DMS153 (cell line): Measurements from ENCODE around the gene HTRA3.
"Not testable (repeated sequence)": the region's sequence is repeated elsewhere in the genome, so short reads cannot be mapped to it uniquely, and the experiment has no call there.

Experiments
- DNase-seq: peaks from one replicate; lab custom pipeline; 2025; lab: John Stamatoyannopoulos, UW

HTRA3 gene

DNA sequence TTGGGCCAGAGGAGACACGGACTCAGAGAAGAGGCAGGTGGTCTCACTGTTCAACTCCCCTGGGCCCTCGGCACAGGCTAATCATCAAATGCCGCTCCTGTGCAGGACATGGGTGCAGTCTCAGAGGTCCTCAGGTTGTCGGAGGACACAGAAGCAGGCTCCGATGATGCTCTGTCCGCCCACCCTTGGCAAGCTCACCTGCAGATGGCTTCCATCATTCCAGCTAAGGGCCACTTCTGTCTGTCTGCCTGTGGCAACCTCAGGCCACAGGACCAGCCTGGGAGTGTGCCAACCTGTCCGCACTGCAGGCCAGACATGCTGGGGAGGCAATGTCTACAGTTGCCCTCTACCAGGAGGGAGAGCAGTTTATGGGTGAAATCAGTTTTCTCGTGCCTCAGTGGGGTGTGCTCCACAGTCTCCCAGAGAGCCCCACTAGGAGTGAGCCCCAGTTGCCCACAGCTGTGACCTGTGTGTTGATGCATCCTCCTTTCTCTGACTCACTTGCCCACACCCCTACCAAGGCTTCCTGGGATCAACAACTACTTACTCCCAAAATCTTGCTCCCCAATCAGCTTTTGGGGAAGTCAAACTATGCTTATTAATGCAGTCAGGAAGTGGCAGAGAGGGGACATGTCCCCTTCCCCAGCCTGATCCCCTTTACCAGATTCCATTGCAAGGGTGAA, 55.9 kb downstream of the HTRA3 start:
- no peak for DNase-seq

DNA sequence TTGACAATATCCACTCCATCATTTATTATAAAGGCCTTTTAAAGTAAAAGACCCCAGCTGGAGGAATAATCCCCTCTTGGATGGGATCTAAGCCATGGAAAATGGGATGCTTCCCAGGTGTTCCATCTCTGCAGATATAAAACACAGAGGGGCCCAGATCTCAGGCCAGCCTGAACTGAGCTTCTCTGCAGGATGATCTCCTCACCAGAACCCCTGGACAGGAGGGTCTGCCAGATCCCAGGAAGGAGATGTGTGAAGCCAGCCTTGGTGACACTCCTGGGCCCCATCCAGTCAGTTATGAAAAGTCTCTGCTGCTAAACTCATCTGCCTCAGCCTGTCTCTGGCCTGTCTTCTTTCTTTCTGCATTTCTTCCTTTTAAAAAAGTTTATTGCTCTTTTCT, 56.7 kb downstream of the HTRA3 start:
- no peak for DNase-seq

DNA sequence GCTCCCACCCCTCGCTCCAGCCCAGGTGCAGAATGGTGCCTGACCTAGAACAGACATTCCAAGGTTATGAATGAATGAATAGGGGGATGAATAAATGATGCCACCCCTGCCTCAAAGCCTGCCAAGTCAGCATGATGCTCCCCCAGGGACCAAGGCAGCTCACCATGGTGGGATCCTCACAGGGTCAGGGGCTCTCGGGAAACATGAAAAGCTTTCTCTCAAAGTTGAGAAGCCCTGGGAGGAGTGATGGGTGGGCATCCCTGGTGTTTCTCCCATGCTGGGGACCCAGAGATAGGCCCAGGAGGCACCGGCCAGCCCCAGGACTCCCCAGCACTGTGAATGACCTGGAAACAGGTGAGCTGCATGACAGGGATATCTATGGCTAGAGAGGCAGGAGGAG, 58.9 kb downstream of the HTRA3 start:
- DNase-seq, result no peak

DNA sequence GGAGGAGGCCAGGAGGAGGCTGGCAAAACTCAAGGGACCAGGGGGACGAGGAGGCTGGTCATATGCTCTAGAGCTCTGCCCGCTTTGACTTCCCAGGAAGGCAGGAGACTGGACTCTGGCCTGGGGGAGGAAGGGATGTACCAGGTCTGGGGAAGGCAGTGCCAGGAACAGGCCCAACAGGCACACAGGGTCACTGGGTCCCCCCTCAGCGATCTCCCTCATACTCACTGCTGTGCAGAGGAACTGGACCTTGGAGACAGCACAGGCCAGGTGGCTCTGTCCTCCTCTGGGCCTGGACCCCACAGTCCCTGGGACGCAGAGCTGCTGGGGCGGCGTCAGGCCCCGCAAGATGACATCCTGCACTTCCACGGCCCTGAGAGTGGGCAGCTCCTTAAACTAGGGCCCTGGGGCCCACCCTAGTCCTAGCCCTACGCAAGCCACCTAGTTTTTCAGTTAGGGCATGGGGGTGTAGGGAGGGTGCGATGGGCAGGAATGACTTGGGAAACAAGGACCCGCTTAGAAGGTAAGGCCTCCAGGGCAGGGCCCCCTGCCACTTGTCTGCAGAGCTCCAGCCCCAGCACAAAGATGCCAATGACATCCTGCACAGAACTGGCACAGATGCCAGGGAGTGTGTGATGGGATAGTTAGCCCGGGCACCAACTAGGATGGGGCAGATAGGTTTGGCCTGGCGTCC, 59.5 kb downstream of the HTRA3 start:
- DNase-seq, result no peak

DNA sequence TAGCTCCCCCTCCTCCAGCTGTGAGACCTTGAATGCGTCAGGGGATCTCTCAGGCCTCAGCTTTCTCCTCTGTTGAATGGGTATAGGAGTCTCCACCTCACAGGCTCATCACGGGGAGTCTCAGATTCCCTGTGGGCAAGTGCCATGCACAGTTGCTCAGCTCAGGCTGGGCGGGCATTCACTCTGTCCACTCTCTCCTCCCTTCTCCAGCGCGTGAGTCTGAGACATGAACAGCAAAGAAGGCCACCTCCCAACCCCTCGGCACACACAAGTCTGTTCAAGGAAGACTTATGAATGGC, 60.0 kb downstream of the HTRA3 start:
- DNase-seq, result no peak

DNA sequence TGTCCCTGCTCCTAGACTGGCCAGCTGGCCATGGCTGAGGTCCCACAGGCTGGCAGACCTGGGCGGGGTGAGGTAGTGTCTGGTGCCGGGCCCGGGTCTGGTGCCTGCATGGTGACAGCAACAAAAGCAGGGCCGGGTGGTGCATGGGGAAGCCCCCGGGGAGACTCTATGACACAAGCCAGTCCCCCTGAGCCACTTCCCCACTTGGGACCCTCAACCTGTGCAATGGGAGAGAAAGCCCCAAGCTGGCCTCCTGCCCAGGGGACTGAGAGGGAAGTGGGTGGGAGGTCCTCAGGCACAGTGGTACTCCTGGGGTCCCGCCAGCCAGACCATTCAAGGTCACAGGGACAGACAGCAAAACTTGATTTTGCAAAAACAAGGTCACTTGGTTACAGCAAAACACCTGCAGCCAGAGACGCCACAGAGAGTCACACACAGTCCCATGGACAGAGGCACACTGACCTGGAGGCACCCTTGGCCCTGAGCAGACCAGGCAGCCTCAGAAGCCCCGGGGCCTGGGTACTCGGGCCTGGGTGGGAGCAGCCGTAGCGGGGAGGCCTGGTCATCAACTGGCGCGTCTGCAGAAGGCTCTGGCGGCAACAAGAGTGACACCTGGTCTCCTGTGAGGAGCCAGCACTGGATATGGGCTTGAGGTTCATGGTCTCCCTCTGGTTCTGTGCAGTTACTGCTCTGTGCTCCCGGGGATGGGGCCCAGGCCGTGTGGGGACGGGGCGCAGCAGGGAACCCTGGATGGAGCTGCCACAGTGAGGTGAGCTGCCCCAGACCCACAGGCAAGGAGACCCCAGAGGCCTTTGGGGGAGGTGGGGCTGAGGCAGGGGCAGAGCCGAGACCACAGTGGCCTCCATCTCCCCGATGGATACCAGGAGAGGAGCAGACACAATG, 60.6 kb downstream of the HTRA3 start:
- DNase-seq, result no peak

DNA sequence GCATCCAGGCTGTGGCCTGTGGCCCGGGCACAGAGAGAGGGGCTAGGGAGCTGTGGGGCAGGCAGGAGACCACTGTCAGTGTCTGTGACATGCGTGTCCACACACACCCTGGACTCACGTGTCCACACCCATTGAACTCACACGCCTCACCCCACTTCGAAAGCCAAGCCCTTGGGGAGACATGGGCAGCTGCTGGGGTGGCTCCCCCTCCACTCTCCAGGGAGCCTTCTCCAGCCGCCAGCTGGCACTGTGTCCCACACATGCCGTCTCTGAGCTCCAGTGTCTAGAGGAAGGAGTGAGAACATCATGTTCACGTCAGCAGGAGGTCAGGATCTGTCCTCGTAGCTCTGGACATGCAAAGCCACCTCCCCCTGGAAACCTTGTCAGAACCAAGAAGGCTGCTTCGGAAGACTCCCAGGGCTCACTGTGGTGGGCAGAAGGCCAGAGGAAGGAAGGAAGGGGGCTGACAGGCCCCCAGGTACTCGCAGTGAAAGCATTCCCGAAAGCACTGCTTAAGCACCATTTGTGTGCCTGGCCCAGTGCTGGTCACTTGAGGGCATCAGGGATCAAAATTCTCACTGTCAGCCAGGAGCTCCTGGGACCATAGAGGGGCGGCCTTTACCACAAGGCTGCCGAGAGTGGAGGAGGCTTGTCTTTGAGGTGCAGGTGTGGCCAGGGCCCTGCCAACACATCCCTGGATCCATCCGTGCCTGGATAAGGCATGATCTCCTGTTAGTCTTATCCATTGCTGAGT, 61.4 kb downstream of the HTRA3 start:
- DNase-seq, result no peak

DNA sequence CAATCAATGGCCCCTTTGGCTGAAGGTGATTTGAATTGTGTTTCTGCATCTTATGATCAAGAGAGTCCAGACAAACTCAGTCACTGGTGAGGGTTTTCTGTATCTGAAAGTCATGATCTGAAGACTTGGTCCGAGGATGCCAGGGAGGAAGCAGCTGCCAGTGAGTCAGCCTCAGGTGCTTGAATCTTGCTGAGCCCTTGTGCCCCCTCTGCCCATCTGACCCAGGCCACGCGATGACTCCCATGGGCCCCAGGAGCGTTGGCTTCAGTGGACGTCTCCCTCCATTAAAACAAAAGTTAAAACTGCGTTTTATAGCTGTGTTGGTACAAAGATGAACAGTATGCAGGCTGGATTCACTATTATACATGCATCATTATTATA, 62.0 kb downstream of the HTRA3 start:
- no peak for DNase-seq

DNA sequence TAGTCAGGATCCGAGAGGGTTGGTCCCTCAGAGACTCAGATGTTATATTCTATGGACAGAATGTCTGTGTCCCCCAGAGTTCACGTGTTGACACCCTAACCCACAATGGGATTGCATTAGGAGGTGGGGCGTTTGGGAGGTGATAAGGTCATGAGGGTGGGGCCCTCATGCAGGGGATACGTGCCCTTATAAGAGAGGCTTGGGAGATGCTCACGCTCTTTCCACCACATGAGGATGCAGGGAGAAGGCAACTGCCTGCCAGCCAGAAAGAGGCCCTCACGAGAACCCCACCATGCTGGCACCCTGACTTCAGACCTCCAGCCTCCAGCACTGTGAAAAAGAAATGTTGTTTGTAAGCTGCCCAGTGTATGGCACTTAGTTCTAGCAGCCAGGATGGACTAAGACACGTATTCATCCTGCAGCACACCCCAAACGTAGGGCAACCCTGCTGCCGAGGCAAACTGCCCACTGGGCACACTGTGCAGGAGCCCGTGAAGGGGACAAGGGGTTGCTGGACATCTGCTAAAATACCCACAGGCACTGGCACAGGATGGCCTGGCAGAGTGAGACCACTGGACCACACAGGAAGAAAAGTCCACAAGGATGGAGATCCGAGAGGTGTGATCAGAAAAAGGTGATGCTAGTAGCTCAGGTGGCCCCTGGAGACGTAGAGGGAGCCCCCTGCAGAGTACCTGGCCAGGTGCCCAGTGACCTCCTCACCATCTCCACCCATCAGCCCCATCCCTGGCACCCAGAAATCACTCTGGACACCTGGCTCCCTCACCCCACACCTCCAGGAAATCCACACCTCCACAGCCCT, 62.7 kb downstream of the HTRA3 start:
- no peak for DNase-seq

DNA sequence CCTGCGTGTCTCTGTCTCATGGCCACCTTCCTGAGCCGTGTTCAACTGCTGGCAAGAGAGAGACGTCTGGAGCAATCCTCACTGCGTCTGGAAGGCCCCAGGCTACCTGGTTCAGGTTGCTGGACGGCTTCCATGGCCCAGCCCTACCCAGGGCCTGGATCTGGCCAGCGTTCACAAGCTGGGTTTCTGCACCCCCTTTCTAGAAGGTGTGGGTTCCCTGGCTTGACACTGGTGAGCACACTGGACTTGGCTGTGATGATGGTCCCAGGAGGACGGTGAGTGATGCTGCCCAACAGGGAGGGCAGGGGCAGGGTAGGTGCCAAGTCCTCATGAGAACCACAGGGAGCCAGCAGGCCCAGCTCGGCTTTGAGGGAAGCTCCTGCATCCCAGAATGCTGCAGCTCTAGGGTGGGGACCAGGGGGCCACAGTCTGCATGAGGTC, 63.4 kb downstream of the HTRA3 start:
- DNase-seq, result no peak

DNA sequence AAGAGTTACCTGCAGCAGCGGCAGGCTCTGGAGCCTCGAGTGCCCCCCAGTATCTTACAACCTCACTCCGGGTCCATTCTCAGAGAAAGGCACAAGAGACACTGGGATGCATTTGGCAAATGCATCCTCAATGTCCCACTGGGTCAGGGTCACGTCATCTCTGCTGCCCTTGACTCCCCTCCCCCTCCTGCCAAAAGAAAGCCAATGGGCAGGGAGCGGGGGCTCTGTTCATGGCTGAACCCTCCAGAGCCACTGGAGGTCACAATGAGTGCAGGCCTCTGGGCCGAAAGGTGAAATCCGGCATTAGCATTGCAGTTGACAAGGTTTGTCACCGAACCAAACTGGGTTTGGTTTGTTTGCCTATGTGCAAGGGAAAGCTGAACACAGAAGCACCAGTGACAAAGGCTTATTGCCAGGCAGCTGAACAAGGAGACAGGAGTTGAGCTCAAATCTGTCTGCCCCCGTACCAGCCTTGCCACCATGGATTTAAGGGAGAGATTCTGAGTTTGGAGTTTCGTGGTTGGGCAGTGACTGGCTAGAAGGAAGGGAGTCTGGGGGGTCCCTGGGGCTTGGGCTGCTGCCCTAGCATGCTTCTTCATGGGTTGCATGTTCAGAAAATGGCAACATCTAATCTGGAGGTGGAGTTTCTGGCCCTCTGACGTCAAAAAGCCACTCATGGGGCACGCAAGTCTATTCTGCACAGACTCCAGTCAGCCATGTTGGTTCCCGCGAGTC, 64.3 kb downstream of the HTRA3 start:
- no peak for DNase-seq

DNA sequence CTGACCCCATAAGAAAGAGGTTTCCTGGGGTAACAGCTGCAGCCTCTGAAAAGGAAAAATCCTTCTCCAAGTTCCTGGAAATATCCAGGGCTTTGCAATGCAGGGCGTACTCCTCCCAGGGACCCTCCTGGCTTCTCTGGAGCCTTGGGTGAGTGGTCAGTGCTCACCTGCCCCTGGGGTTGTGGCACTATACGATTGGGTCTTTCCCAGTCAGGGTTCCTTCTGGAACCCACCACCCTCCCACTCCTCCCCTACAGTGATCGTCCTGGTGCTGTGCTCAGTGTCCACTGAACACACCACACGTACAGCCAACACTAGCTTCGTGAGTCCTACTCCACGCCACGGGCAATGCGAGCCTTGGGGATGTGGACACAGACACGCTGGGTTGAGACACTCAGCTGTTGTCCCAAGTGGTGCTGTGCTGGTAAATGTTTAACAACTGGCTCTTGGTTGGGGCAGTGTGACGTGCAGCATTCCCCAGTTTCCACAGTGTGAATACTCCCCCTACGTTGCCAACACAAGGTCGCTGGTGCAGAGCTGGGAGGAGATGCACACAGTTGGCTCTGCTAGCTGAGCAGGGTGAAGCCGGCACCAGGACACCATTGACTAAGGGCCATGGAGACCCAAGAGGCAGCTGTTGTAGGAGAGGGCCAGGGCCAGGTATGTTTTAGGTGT, 65.4 kb downstream of the HTRA3 start:
- DNase-seq, result no peak

DNA sequence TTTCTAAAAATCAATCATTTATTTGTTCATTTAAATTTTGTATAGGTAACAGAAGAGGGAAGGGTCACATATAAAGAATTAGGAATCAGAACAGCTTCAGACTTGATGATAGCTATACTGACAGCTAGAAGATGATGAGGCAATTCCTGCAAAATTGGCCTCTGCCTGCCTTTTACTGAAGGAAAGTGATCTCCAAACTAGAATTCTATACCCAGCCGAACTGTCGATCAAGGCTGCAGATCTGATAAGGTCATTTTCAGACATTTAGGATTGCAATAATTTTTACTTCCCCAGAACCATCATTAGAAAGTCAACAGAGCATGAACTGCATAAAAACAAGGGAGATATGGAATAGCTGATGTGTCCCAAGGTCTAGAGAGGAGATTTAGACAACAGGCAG, 66.3 kb downstream of the HTRA3 start:
- no peak for DNase-seq

DNA sequence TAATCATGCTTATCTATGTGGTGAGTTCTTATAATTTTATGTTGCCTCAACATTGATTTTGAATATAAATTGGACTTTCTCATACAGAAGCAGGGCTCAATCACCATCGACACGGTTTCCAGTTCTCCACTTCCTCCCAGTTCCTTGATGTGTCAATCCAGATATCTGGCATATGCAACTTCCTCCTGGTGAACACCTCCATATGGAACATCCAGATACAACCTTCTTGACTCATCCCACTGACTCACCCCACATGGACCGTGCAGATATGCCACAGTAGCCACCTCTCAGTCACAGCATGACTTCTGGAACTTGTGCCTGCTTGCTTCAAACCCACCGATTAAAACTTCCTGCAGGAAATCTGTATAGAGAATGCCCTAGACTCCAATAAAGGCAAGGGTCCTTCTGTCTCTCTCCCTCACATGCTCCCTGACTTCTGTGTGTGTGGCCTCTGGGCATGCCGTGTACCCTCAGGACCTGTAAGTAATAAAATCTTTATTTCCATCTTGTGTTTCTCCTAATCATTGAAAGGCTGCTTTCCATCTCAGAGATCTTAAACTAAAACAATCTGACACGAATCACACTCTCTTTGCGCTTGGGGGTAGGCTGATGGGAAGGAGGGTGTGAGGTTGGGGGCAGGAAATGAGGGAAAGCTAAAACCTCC, 67.0 kb downstream of the HTRA3 start:
- DNase-seq, result no peak

DNA sequence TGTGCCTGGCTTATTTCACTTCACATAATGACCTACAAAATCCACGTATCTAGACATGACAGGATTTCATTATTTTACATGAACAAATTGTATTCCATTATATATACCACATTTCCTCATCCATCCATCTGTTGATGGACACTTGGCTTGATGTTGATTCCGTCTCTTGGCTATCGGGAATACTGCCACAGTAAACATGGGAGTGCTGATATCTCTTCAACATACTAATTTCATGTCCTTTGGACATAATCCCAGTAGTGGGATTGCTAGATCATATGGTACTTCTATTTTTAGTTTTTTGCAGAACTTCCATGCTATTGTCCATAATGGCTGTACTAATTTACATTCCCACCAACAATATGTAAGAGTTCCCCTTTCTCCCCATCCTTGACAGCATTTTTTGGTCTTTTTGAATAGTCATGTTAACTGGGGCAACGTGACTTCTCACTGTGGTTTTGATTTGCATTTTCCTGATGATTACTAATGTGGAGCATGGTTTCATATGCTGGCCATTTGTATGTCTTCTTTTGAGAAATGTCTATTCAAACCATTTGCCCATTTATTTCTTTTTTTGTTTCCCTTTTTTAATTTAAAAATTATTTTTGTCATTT, 68.9 kb downstream of the HTRA3 start:
- no peak for DNase-seq

DNA sequence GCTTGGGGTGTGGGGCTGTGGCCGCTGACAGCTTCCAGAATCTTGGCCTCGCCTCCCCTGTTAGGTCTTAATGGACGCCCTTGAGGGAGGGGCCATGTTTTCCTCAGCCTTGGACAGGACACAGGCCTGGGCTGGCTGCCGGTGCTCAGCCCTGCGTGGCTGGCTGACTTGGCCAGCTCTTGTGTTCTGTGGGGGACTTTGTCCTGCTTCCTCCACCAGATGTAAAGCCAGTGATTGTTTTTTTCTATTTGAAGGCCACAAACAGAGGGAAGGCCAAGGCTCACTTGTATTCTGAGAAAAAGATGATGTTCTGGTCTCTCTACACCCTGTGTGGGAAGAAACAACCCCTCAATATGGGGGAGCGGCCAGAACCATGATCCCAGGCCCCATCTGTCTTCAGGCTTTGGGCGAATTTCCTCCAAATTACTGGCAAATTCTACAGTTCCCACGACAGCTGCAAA, 71.3 kb downstream of the HTRA3 start:
- DNase-seq, result no peak

DNA sequence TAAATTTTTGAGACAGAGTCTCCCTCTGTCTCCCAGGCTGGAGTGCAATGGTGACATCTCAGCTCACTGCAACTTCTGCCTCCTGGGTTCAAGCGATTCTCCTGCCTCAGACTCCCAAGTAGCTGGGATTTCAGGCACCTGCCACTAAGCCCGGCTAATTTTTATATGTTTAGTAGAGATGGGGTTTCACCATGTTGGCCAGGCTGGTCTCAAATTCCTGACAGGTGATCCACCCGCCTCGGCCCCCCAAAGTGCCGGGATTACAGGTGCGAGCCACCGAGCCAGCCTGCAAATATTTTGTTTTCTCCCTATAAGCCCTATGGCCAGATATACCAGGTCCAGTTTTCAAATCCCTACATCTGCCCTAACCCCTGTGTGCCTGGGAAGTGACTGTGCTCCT, 71.7 kb downstream of the HTRA3 start:
- not testable (repeated sequence) for DNase-seq

DNA sequence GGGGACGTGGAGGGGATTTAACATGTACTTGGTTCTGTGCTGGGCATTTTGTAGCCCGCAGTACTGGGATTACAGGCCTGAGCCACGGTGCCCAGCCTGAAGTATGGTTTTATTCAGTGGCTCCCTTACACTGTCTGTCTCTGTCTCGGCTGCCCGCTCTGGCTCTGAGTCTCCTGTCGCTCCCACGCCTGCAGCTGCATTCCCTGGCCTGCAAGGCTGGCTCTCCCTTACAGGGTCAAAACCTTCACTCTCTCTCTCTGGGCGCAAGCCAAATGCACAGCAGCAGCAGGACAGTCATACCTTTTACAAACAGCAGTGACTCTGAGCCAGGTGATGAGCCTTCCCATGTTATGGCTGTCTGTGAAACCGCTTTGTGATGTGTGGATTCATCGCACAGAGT, 72.1 kb downstream of the HTRA3 start:
- DNase-seq, result no peak

DNA sequence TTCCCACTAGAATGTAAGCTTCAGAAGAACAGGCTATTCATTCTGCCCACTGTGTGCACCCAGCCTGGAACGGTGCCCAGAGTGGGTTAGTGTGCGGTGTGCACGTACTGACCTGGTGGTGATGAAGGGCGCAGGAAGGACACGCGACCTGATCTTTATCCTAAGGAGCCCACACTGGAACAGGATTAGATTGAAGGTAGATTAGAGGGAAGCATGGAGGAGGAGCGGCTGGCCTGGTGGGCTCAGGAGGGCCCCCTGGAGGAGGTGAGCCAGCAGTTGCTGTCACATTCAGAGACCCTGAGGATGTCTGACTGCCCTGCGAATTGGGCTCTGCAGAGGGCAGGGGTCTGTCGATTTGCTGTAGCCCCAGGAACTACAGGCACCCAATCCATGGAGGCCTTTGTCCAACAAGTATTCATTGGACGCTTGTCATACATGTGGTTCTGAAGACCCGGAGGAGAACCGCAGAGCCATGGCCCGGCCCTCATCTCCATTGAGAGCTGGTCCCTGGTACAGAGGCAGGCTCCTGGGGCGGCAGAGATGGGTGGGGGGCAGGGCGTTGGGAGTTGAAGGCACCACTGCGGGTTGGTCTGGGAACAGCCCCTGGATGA, 73.2 kb downstream of the HTRA3 start:
- no peak for DNase-seq
